ENCODE measurements around the gene ATP1A3.

The ATP1A3 gene

GRCh38 chr19:41971363-41971762 is 22.7 kb downstream of the ATP1A3 start:
- Histone ChIP-seq H3K27ac (ENCODE audit: low read depth, low read length) (no peak overlapping the region), H3K79me1 (ENCODE audit: low read length) (no peaks in the 10 kb centered on the region), H2AK5ac (ENCODE audit: low read length) (no peak overlapping the region), H3K4ac (ENCODE audit: low read depth, low read length) (no peak overlapping the region), H2BK15ac (replicated peaks; ENCODE audit: low read depth) (no peak overlapping the region), H3K56ac (ENCODE audit: low read length) (no peak overlapping the region), H3K79me2 (ENCODE audit: control insufficient read depth, insufficient read depth, low read length) (no peaks in the 10 kb centered on the region), H3K27me3 (ENCODE audit: insufficient read depth, low read length, poor library complexity) (no peaks in the 10 kb centered on the region), H3K4me3 (ENCODE audit: low read length) (no peak overlapping the region), H3K18ac (ENCODE audit: low read length) (no peak overlapping the region), H4K8ac (ENCODE audit: low read depth, low read length) (no peak overlapping the region), H4K5ac (ENCODE audit: low read length) (no peak overlapping the region), H3K9ac (ENCODE audit: low read length) (no peak overlapping the region), H3K4me2 (ENCODE audit: low read length) (no peak overlapping the region), H2BK120ac (ENCODE audit: low read depth, low read length) (no peak overlapping the region), H3K36me3 (ENCODE audit: control insufficient read depth, insufficient read depth, low read length) (no peaks in the 10 kb centered on the region), H3K23ac (ENCODE audit: low read length) (no peak overlapping the region), H3K4me1 (ENCODE audit: control insufficient read depth, low read depth, low read length) (no peaks in the 10 kb centered on the region), H2BK5ac (ENCODE audit: low read length) (no peak overlapping the region)
- no peak for DNase-seq
- WGBS (ENCODE audit: extremely low coverage, insufficient coverage, low lambda C conversion rate): no CpG with 5 or more reads among the region's 11 CpGs

GRCh38 chr19:41969772-41970458 is 24.1 kb downstream of the ATP1A3 start:
- no peak for DNase-seq
- Histone ChIP-seq H2BK120ac (ENCODE audit: low read depth, low read length) (no peak overlapping the region), H3K79me1 (ENCODE audit: low read length) (no peaks in the 10 kb centered on the region), H3K27me3 (ENCODE audit: insufficient read depth, low read length, poor library complexity) (no peaks in the 10 kb centered on the region), H3K23ac (ENCODE audit: low read length) (no peak overlapping the region), H3K4me2 (ENCODE audit: low read length) (no peak overlapping the region), H3K4me3 (ENCODE audit: low read length) (no peak overlapping the region), H3K27ac (ENCODE audit: low read depth, low read length) (no peak overlapping the region), H2BK5ac (ENCODE audit: low read length) (no peak overlapping the region), H2BK15ac (replicated peaks; ENCODE audit: low read depth) (no peak overlapping the region), H2AK5ac (ENCODE audit: low read length) (no peak overlapping the region), H3K4me1 (ENCODE audit: control insufficient read depth, low read depth, low read length) (no peaks in the 10 kb centered on the region), H3K18ac (ENCODE audit: low read length) (no peak overlapping the region), H3K79me2 (ENCODE audit: control insufficient read depth, insufficient read depth, low read length) (no peaks in the 10 kb centered on the region), H4K5ac (ENCODE audit: low read length) (no peak overlapping the region), H3K36me3 (ENCODE audit: control insufficient read depth, insufficient read depth, low read length) (no peaks in the 10 kb centered on the region), H3K4ac (ENCODE audit: low read depth, low read length) (no peak overlapping the region), H3K9ac (ENCODE audit: low read length) (no peak overlapping the region), H3K56ac (ENCODE audit: low read length) (no peak overlapping the region), H4K8ac (ENCODE audit: low read depth, low read length) (no peak overlapping the region)
- no CpG with 5 or more reads among the region's 19 CpGs for WGBS (ENCODE audit: extremely low coverage, insufficient coverage, low lambda C conversion rate)

DNA sequence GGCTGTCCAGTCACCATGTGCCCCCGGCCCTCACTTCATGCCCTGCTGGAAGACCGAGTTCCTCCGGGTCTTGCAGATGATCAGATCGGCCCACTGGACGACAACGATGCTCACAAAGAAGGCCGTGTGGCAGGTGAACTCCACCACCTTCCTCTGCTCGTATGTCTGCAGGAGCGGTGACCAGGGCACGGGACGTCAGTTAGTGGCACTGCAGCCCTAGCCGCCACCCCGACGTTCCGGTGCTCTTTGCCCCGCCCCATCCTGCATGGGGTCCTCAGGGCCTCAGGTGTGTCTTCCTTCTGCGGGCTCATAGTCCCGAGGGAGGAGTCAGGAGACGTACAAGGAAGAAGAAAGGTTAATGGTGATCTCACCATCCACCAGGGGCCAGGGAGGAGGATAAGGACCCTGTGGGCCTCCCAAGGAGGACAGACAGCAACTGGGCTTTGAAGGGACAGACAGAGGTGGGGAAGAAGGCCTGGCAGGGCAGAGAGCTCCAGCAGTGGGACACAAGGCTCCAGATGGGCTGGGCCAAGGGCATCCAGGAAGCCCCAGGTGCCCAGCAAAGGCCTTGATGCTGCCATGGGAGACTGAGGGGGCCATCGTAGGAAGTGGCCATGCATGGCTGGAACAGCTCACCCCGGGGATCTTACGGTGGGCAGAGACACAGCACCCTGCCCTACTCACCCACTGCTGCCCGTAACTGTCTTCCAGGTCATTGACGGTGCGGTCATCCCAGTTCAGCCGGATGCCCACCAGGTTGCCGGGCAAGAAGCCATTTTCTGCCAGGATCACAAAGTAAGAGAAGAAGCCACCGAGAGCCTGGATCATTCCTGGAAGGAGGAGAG is 25.1 kb downstream of the ATP1A3 start:
- no peak overlapping the region for H4K5ac ChIP-seq (ENCODE audit: low read length)
- no peak overlapping the region for H3K27ac ChIP-seq (ENCODE audit: low read depth, low read length)
- H3K23ac ChIP-seq (ENCODE audit: low read length): no peak overlapping the region
- no peaks in the 10 kb centered on the region for H3K4me1 ChIP-seq (ENCODE audit: control insufficient read depth, low read depth, low read length)
- H3K36me3 ChIP-seq (ENCODE audit: control insufficient read depth, insufficient read depth, low read length): no peaks in the 10 kb centered on the region
- DNase-seq: no peak
- no peak overlapping the region for H3K9ac ChIP-seq (ENCODE audit: low read length)
- no peaks in the 10 kb centered on the region for H3K27me3 ChIP-seq (ENCODE audit: insufficient read depth, low read length, poor library complexity)
- no peak overlapping the region for H2AK5ac ChIP-seq (ENCODE audit: low read length)
- no CpG with 5 or more reads among the region's 28 CpGs for WGBS (ENCODE audit: extremely low coverage, insufficient coverage, low lambda C conversion rate)
- no peaks in the 10 kb centered on the region for H3K79me2 ChIP-seq (ENCODE audit: control insufficient read depth, insufficient read depth, low read length)
- no peak overlapping the region for H2BK120ac ChIP-seq (ENCODE audit: low read depth, low read length)
- H3K4me3 ChIP-seq (ENCODE audit: low read length): no peak overlapping the region
- H4K8ac ChIP-seq (ENCODE audit: low read depth, low read length): no peak overlapping the region
- H2BK5ac ChIP-seq (ENCODE audit: low read length): no peak overlapping the region
- no peak overlapping the region for H3K4me2 ChIP-seq (ENCODE audit: low read length)
- H3K56ac ChIP-seq (ENCODE audit: low read length): no peak overlapping the region
- no peaks in the 10 kb centered on the region for H3K79me1 ChIP-seq (ENCODE audit: low read length)
- no peak overlapping the region for H3K18ac ChIP-seq (ENCODE audit: low read length)
- H2BK15ac ChIP-seq (replicated peaks; ENCODE audit: low read depth): no peak overlapping the region
- H3K4ac ChIP-seq (ENCODE audit: low read depth, low read length): no peak overlapping the region

GRCh38 chr19:41967054-41967783 is 26.8 kb downstream of the ATP1A3 start:
- Histone ChIP-seq H3K79me1 (ENCODE audit: low read length) (no peaks in the 10 kb centered on the region), H2BK5ac (ENCODE audit: low read length) (no peak overlapping the region), H3K4me3 (ENCODE audit: low read length) (no peak overlapping the region), H3K56ac (ENCODE audit: low read length) (no peak overlapping the region), H4K8ac (ENCODE audit: low read depth, low read length) (no peak overlapping the region), H3K23ac (ENCODE audit: low read length) (no peak overlapping the region), H2AK5ac (ENCODE audit: low read length) (no peak overlapping the region), H3K4ac (ENCODE audit: low read depth, low read length) (no peak overlapping the region), H3K4me1 (ENCODE audit: control insufficient read depth, low read depth, low read length) (no peaks in the 10 kb centered on the region), H3K27ac (ENCODE audit: low read depth, low read length) (no peak overlapping the region), H3K27me3 (ENCODE audit: insufficient read depth, low read length, poor library complexity) (no peaks in the 10 kb centered on the region), H2BK120ac (ENCODE audit: low read depth, low read length) (no peak overlapping the region), H2BK15ac (replicated peaks; ENCODE audit: low read depth) (no peak overlapping the region), H3K18ac (ENCODE audit: low read length) (no peak overlapping the region), H3K79me2 (ENCODE audit: control insufficient read depth, insufficient read depth, low read length) (no peaks in the 10 kb centered on the region), H3K36me3 (ENCODE audit: control insufficient read depth, insufficient read depth, low read length) (no peaks in the 10 kb centered on the region), H3K4me2 (ENCODE audit: low read length) (no peak overlapping the region), H4K5ac (ENCODE audit: low read length) (no peak overlapping the region), H3K9ac (ENCODE audit: low read length) (no peak overlapping the region)
- no peak for DNase-seq
- no CpG with 5 or more reads among the region's 26 CpGs for WGBS (ENCODE audit: extremely low coverage, insufficient coverage, low lambda C conversion rate)

DNA sequence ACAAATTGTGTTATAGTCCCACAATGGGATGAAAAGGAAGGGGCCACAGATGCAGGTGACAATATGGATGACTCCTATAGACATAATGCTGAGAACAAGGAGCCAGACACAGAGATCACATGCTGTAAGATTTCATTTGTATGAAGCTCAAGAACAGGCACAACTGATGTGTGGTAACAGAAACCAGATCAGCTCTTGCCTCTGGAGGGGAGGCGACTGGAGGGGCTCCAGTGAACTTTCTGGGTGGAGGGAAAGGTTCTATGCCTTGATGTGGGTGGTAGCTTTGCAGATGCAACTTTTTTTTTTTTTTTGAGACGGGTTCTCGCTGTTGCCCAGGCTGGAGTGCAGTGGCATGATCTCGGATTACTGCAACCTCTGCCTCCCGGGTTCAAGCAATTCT is 28.9 kb downstream of the ATP1A3 start:
- no peak overlapping the region for H4K5ac ChIP-seq (ENCODE audit: low read length)
- H3K4me2 ChIP-seq (ENCODE audit: low read length): no peak overlapping the region
- H3K4me1 ChIP-seq (ENCODE audit: control insufficient read depth, low read depth, low read length): no peaks in the 10 kb centered on the region
- H3K36me3 ChIP-seq (ENCODE audit: control insufficient read depth, insufficient read depth, low read length): no peaks in the 10 kb centered on the region
- H2BK5ac ChIP-seq (ENCODE audit: low read length): no peak overlapping the region
- no peak overlapping the region for H3K23ac ChIP-seq (ENCODE audit: low read length)
- no peak overlapping the region for H3K4ac ChIP-seq (ENCODE audit: low read depth, low read length)
- H4K8ac ChIP-seq (ENCODE audit: low read depth, low read length): no peak overlapping the region
- H2AK5ac ChIP-seq (ENCODE audit: low read length): no peak overlapping the region
- H3K4me3 ChIP-seq (ENCODE audit: low read length): no peak overlapping the region
- H3K56ac ChIP-seq (ENCODE audit: low read length): no peak overlapping the region
- H3K18ac ChIP-seq (ENCODE audit: low read length): no peak overlapping the region
- H3K27me3 ChIP-seq (ENCODE audit: insufficient read depth, low read length, poor library complexity): no peaks in the 10 kb centered on the region
- no CpG with 5 or more reads among the region's 5 CpGs for WGBS (ENCODE audit: extremely low coverage, insufficient coverage, low lambda C conversion rate)
- no peak overlapping the region for H3K9ac ChIP-seq (ENCODE audit: low read length)
- H3K27ac ChIP-seq (ENCODE audit: low read depth, low read length): no peak overlapping the region
- no peaks in the 10 kb centered on the region for H3K79me2 ChIP-seq (ENCODE audit: control insufficient read depth, insufficient read depth, low read length)
- H2BK120ac ChIP-seq (ENCODE audit: low read depth, low read length): no peak overlapping the region
- no peaks in the 10 kb centered on the region for H3K79me1 ChIP-seq (ENCODE audit: low read length)
- no peak overlapping the region for H2BK15ac ChIP-seq (replicated peaks; ENCODE audit: low read depth)
- DNase-seq: no peak

Data from mesendoderm (in vitro differentiated cells).